ENCODE results near the gene TRIL. TPM values are rescaled to one million over a fixed set of nuclear protein-coding genes. Genes with fewer than 3 reads are reported as not detected.

TRIL gene, protein sequence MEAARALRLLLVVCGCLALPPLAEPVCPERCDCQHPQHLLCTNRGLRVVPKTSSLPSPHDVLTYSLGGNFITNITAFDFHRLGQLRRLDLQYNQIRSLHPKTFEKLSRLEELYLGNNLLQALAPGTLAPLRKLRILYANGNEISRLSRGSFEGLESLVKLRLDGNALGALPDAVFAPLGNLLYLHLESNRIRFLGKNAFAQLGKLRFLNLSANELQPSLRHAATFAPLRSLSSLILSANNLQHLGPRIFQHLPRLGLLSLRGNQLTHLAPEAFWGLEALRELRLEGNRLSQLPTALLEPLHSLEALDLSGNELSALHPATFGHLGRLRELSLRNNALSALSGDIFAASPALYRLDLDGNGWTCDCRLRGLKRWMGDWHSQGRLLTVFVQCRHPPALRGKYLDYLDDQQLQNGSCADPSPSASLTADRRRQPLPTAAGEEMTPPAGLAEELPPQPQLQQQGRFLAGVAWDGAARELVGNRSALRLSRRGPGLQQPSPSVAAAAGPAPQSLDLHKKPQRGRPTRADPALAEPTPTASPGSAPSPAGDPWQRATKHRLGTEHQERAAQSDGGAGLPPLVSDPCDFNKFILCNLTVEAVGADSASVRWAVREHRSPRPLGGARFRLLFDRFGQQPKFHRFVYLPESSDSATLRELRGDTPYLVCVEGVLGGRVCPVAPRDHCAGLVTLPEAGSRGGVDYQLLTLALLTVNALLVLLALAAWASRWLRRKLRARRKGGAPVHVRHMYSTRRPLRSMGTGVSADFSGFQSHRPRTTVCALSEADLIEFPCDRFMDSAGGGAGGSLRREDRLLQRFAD
- 0.12 and 0.16 TPM in 2 replicates for total RNA-seq

DNA sequence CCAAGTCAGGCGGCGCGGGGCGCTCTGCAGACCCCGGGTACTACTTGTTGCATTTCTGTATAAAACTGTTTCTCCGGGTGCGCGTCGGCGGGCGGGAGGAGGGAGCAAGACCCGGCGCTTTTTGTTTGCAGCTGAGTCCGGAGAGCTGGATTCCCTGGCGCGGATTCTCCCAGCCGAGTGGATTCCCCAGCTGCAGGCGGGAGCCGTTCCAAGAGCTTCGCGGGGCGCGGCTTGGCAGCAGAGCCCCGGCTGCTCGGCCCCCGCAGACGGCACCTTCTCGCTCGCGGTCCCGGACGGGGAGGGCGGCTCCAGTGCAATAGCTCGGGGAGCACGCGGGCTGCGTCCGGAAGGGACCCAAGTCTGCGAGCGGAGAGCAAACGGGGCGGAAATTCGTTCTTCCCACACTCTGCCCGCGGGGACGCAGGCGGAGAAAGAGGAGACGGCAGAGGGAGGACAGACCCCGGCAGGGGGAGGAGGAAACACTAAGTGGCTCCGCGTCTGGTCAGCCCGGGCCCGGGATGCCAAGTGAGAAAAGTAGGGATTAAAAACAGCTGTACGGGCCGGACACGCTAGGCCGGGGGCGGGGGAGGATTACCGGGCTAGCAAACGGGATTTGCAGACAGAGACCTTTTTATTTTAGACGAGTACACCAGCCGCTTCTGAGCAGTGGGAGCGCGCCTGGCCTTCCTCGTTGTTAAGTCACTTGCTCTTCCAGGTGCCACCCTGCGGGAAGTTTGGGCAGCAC is at the start of gene TRIL:
Gene TRIL (minus strand): TSS at position 96 of the 745 bp plus-strand sequence. CDS start 284 bp downstream, outside the sequence.
- no peaks in the 10 kb centered on the region for H3K9me3 Mint-ChIP-seq
- H3K27ac Mint-ChIP-seq = no peak within 1 kb of the TSS
- no peaks in the 10 kb centered on the region for H3K36me3 Mint-ChIP-seq (ENCODE audit: low read depth)
- H3K27me3 Mint-ChIP-seq = peaks cover 48% of the 10 kb centered on the region
- peaks cover 4% of the 10 kb centered on the region for H3K4me1 Mint-ChIP-seq
- intact Hi-C loops (cut with micrococcal nuclease) = loop anchor here (5.0 to 10.0 kb wide), 5 partner anchors 79 to 1716 kb away; partner anchors contain the start of genes CHN2 and EVX1
- no peak within 1 kb of the TSS for H3K4me3 Mint-ChIP-seq
- peak; percentile 57 for DNase-seq

DNA sequence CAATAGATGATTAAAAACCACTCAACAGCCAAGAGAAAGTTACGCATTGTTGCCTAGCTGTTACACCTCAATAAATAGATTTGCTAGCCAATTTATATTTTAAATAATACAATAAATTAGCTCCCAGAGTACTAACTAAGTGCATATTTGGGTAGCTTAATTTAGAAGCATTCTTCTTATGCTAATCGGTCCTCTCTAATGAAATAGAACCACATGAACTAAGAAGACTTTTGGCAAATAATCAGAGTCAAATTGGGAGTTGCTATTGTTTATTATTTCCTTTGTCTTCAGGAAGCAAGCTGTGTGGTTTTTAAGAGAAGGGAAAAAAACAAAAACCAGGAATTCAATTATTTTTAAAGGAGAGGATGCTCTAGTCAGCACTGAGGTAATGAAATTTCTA is 49.0 kb upstream of the TRIL start:
- H3K27me3 Mint-ChIP-seq = no peaks in the 10 kb centered on the region
- no peaks in the 10 kb centered on the region for H3K4me1 Mint-ChIP-seq
- H3K36me3 Mint-ChIP-seq (ENCODE audit: low read depth) = no peaks in the 10 kb centered on the region
- intact Hi-C loops (cut with micrococcal nuclease) = no loop called here
- H3K9me3 Mint-ChIP-seq = no peaks in the 10 kb centered on the region
- no peak overlapping the region for H3K4me3 Mint-ChIP-seq
- DNase-seq = no peak
- no peak overlapping the region for H3K27ac Mint-ChIP-seq

DNA sequence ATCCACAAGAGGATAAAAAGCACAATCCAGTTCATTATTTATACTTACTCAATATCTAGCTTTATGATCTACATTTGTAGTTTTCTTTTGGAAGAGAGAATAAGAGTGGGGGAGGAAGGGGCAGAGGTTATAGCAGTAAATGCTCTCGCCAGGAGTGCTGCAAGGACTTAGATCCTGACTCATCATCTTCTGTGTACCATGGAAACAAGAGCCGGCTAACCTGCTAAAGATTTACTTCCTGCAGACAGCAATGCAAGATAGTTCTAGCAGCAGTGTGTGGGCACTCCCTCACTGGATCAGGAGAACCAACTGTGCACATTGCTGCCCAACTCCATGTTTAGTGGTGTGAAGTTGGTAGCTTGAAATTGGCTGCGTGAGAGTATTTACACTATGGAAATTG is 47.7 kb upstream of the TRIL start:
- Mint-ChIP-seq H3K4me3 (no peak overlapping the region), H3K9me3 (no peaks in the 10 kb centered on the region), H3K27me3 (no peaks in the 10 kb centered on the region), H3K27ac (no peak overlapping the region), H3K4me1 (no peaks in the 10 kb centered on the region), H3K36me3 (ENCODE audit: low read depth) (no peaks in the 10 kb centered on the region)
- intact Hi-C loops (cut with micrococcal nuclease) = no loop called here
- DNase-seq = no peak

DNA sequence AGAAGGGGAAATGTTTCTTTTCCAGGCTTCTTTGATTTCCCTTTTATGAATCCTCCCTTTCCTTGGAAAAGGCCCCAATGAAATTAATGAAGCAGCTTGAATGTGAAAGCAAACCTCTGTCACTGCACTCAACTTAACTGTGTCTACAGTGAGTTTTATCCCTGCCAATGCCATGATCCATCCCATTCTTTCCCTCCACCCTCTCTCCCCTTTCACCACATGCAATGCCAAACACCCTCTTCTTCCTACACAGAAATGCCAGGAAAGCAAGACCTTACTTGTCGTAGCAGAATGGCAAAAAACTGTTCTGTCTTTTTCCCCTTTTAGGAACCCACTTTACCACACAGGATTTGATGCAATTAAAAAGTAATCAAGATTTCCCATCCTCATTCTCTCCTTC is 47.3 kb upstream of the TRIL start:
- H3K4me1 Mint-ChIP-seq = no peaks in the 10 kb centered on the region
- H3K36me3 Mint-ChIP-seq (ENCODE audit: low read depth) = no peaks in the 10 kb centered on the region
- no peak for DNase-seq
- no peaks in the 10 kb centered on the region for H3K27me3 Mint-ChIP-seq
- H3K4me3 Mint-ChIP-seq = no peak overlapping the region
- intact Hi-C loops (cut with micrococcal nuclease) = no loop called here
- H3K27ac Mint-ChIP-seq = no peak overlapping the region
- no peaks in the 10 kb centered on the region for H3K9me3 Mint-ChIP-seq

DNA sequence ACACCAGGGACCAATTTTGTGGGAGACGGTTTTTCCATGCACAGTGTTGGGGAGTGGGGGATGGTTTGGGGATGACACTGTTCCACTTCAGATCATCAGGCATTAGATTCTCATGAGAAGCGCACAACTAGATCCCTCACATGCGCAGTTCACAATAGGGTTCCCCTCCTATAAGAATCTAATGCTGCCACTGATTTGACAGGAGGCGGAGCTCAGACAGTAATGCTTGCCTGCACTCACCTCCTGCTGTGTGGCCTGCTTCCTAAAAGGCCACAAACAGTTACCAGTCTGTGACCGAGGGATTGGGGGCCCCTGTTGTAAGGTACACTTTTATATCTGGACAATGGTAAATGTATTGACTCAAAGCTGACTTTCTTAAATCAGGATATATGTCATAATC is 45.6 kb upstream of the TRIL start:
- no peak overlapping the region for H3K4me3 Mint-ChIP-seq
- no peaks in the 10 kb centered on the region for H3K27me3 Mint-ChIP-seq
- intact Hi-C loops (cut with micrococcal nuclease) = no loop called here
- no peak overlapping the region for H3K27ac Mint-ChIP-seq
- H3K36me3 Mint-ChIP-seq (ENCODE audit: low read depth) = no peaks in the 10 kb centered on the region
- H3K9me3 Mint-ChIP-seq = no peaks in the 10 kb centered on the region
- DNase-seq = no peak
- H3K4me1 Mint-ChIP-seq = no peaks in the 10 kb centered on the region

DNA sequence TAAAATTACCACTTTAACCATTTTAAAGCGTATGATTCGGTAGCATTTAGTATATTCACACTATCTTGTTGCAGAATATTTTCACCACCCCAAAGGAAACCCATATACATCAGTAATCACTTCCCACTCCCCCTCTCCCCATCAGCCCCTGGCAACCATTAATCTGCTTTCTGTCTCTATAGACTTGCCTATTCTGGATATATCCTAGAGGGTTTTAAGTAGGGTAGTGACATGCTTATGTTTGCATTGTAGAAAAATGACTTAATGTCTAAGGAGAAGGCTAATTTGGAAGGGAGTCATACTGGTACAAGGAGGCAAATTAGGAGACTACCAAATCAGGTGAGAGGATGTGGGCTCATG is 42.6 kb upstream of the TRIL start:
- Mint-ChIP-seq H3K4me3 (no peak overlapping the region), H3K27me3 (no peaks in the 10 kb centered on the region), H3K36me3 (ENCODE audit: low read depth) (no peaks in the 10 kb centered on the region), H3K27ac (no peak overlapping the region), H3K4me1 (no peaks in the 10 kb centered on the region), H3K9me3 (no peaks in the 10 kb centered on the region)
- no peak for DNase-seq
- intact Hi-C loops (cut with micrococcal nuclease) = no loop called here

DNA sequence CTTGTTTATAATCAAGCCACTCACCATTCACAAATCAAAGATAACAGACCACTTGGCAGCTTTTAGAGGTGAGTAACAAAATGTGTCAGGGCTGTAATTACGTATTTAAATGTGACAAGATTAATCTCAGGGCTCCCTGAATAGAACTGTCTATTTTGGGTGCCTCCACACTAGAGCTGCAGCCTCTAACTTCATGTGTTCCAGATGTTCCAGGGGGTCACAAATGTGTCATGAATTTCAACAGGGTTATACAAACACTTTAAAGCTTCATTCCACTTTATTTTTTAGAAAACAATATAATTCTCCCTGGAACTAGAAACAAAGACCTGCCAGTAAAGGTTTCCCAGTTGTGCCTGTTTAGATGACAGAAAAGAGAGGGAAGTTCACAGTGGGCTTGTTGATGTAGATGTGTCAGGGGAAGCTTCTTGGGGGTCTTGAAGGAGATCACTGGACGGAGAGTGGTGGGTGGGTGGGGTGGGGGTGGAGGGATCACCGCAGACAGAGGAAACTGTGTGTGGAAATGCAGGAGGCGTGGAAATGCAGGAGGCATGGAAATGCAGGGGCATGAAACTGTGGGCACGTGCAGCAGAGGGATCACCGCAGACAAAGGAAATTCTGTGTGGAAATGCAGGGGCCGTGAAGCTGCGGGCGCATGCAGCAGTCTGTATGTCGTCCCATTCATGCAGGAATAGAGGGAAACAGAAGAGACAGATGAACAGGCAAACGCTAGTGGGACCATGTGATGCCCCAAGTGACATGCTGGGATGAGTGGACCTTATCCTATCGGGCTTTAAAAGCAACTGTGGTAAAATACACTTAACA is 42.0 kb upstream of the TRIL start:
- Mint-ChIP-seq H3K27ac (no peak overlapping the region), H3K4me3 (no peak overlapping the region), H3K27me3 (no peaks in the 10 kb centered on the region), H3K36me3 (ENCODE audit: low read depth) (no peaks in the 10 kb centered on the region), H3K4me1 (no peaks in the 10 kb centered on the region), H3K9me3 (no peaks in the 10 kb centered on the region)
- no peak for DNase-seq
- intact Hi-C loops (cut with micrococcal nuclease) = no loop called here

DNA sequence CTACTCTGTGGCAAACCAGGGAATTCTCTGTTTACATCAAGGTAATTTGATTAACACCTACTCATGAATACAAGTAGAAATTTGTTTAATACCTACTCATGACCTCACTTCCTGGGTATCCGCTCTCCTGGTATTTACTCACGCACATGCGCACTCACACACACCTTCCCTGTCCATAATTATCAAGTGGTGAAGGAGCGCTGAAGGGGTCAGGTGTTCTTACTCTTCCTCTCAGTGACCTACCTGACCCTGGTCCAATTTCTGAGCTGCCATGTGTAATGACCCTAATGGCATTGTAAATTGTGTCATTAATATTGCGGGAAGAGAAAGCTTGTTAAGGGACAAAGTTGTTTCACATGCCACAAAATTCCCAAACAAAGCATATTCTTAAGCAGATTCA is 41.3 kb upstream of the TRIL start:
- Mint-ChIP-seq H3K27me3 (no peaks in the 10 kb centered on the region), H3K4me1 (no peaks in the 10 kb centered on the region), H3K9me3 (no peaks in the 10 kb centered on the region), H3K4me3 (no peak overlapping the region), H3K36me3 (ENCODE audit: low read depth) (no peaks in the 10 kb centered on the region), H3K27ac (no peak overlapping the region)
- intact Hi-C loops (cut with micrococcal nuclease) = no loop called here
- DNase-seq = no peak

DNA sequence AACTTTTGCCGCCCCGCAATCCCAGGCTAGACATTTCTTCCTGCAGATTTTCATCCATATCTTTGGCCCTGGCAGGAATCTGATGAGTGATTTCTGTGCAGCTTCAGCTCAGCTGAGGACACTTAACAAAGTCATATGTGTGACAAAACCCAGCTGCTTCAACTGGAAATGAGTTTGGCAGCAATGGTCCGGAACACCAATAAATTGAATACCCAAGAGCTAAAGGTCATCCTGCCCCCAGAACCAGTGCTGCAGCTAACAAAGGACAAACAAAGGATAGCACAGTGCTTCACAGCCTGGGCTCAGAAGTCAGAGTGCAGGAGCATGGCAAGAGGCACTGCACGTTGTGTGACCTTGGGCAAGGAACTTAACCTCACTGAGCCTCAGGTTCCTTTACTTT is 40.0 kb upstream of the TRIL start:
- no peaks in the 10 kb centered on the region for H3K36me3 Mint-ChIP-seq (ENCODE audit: low read depth)
- no peak overlapping the region for H3K4me3 Mint-ChIP-seq
- H3K4me1 Mint-ChIP-seq = no peaks in the 10 kb centered on the region
- DNase-seq = no peak
- intact Hi-C loops (cut with micrococcal nuclease) = no loop called here
- H3K27ac Mint-ChIP-seq = no peak overlapping the region
- no peaks in the 10 kb centered on the region for H3K9me3 Mint-ChIP-seq
- no peaks in the 10 kb centered on the region for H3K27me3 Mint-ChIP-seq

DNA sequence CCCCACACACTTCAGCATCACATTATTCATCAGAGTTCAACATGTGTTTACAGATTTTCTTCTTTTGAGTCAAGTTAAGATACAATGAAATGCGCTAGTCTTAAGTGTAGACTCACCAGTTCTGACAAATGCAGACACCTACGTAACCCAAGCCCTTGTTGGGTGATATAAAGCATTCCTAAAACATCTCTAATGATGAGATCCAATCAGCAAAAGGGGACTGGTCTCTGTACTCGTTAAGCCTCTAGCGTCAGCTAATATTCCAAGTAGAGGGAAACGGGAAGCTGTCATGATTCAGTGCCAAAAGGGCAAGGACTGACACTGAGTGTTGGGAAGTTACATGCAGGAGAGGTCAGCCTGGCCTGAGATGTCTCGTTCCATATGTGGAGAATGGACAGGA is 38.7 kb upstream of the TRIL start:
- intact Hi-C loops (cut with micrococcal nuclease) = no loop called here
- Mint-ChIP-seq H3K27me3 (no peaks in the 10 kb centered on the region), H3K27ac (no peak overlapping the region), H3K4me1 (no peaks in the 10 kb centered on the region), H3K36me3 (ENCODE audit: low read depth) (no peaks in the 10 kb centered on the region), H3K4me3 (no peak overlapping the region), H3K9me3 (no peaks in the 10 kb centered on the region)
- no peak for DNase-seq

DNA sequence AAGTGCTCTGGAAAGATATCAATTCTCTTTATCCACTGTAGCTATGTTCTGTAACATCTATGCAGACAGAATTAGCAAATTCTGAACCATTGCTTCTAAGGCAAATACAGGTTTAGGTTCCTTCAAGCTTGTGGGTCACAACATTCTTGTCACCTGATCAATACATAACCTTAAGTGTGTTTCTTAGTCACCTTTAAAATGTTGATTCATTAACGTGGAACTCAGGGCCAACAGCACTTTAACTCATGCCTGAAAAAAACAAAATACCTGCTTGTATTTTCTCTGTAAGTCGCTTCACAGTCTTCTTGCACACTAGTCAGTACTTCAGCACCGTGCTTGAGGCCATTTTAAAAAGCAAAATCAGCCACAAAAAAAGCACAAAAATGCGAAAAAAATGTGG is 35.2 kb upstream of the TRIL start:
- no peaks in the 10 kb centered on the region for H3K4me1 Mint-ChIP-seq
- DNase-seq = no peak
- intact Hi-C loops (cut with micrococcal nuclease) = no loop called here

DNA sequence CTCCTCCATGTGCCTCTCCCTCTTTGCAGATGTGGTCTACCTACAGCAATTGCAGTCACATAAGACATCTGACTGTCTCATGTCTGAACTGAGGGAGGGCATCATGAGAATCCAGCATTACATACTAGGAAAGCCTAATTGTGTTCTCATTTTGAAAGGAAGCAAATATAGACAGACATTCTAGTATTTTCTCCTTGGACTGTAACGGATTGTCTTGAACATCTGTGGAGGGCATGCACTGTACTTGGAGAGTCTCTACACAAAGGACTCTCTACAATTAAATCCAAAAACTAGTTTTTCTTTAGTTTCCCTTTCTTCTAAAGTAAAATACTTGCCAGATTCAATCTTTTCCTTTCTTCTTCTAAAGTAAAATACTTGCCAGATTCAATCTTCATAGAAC is 34.7 kb upstream of the TRIL start:
- DNase-seq = no peak
- Mint-ChIP-seq H3K4me1 (no peaks in the 10 kb centered on the region), H3K27me3 (no peaks in the 10 kb centered on the region), H3K4me3 (no peak overlapping the region), H3K9me3 (no peaks in the 10 kb centered on the region), H3K36me3 (ENCODE audit: low read depth) (no peaks in the 10 kb centered on the region), H3K27ac (no peak overlapping the region)
- intact Hi-C loops (cut with micrococcal nuclease) = no loop called here

More for the DNA sequence above, 35.2 kb upstream of the TRIL start:
- H3K4me3 Mint-ChIP-seq = no peak overlapping the region
- H3K9me3 Mint-ChIP-seq = no peaks in the 10 kb centered on the region
- no peaks in the 10 kb centered on the region for H3K27me3 Mint-ChIP-seq
- H3K27ac Mint-ChIP-seq = no peak overlapping the region
- H3K36me3 Mint-ChIP-seq (ENCODE audit: low read depth) = no peaks in the 10 kb centered on the region

DNA sequence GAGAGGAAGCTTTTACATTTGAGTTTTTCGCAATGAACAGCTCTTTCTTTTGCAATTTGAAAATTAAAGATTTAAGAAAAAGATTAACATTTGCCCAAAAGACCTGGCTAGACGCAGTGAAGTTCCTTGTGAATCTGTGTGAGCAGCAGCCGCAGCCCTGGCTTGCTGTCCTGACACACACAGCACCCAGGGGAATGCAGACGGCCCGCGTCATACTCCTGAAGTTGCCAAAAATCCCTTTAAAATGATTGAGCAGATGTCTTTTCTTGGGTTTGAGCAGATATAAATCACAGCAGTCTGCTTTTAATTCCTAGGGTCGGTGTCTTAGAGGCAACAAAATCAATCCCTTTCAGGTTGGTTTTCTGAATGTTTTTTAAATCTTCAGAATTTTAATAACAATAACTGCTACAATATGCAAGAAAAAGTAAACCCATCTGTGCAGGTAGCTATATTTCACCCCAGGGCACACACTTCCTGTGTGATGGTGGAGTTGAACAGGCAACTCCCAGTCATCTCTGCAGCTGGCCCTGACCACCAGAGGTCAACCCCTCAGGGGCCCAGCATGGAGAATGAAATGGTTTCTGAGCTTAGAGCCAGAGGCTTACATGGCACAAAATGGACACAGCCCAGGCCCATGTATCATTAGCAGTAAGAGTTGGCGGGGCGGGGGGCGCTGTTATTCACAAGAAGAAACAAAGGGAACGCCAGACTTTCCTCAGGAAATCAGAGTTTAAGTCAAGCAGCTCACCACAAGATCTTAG is 32.2 kb upstream of the TRIL start:
- no peak overlapping the region for H3K27ac Mint-ChIP-seq
- H3K36me3 Mint-ChIP-seq (ENCODE audit: low read depth) = no peaks in the 10 kb centered on the region
- no peak for DNase-seq
- no peaks in the 10 kb centered on the region for H3K4me1 Mint-ChIP-seq
- intact Hi-C loops (cut with micrococcal nuclease) = no loop called here
- no peaks in the 10 kb centered on the region for H3K9me3 Mint-ChIP-seq
- H3K4me3 Mint-ChIP-seq = no peak overlapping the region
- no peaks in the 10 kb centered on the region for H3K27me3 Mint-ChIP-seq

Data from activated CD4-positive, alpha-beta T cell treated with anti-CD3 and anti-CD28 coated beads, Interleukin-2, amount 10 ng/mL, durations not matched to agents 24 days and 14 days (primary cell).